Measurements from ENCODE around the gene THOP1.

DNA sequence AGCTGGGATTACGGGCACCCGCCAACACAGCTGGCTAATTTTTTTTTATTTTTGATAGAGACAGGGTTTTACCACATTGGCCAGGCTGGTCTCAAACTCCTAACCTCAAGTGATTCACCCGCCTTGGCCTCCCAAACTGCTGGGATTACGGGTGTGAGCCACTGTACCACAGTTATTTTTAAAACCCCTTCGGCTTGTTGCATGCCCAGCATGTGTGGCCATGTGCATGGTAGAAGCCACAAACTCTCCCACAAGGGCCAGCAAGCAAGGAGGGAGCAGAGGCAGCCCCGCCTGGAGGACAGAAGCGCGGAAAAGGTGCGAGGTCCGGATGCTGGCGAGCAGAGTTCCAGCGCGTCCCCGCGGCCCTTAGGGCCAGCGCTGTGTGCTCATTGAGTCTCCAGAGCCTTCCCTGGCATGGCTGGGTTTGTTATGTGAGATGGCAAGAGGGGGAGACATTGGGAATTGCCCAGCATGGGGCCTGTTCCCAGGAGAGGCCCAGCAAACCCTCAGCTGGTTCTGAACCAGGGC, 12.9 kb downstream of the THOP1 start:
- TF ChIP-seq, protein P1, sequence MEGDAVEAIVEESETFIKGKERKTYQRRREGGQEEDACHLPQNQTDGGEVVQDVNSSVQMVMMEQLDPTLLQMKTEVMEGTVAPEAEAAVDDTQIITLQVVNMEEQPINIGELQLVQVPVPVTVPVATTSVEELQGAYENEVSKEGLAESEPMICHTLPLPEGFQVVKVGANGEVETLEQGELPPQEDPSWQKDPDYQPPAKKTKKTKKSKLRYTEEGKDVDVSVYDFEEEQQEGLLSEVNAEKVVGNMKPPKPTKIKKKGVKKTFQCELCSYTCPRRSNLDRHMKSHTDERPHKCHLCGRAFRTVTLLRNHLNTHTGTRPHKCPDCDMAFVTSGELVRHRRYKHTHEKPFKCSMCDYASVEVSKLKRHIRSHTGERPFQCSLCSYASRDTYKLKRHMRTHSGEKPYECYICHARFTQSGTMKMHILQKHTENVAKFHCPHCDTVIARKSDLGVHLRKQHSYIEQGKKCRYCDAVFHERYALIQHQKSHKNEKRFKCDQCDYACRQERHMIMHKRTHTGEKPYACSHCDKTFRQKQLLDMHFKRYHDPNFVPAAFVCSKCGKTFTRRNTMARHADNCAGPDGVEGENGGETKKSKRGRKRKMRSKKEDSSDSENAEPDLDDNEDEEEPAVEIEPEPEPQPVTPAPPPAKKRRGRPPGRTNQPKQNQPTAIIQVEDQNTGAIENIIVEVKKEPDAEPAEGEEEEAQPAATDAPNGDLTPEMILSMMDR (IDR thresholded peaks at IDR 0.05), result no peak
- no peak for TF ChIP-seq POLR2AphosphoS5 (IDR thresholded peaks at IDR 0.05; ENCODE audit: insufficient read depth in 1 of 2, low read depth in 1 of 2)
